ENCODE data around the gene RCC2.

Gene RCC2

GRCh38 chr1:17360272-17360956 is 79.1 kb downstream of the RCC2 start:
- H3K9me3 ChIP-seq (ENCODE audit: severe bottlenecking) = peaks cover 2% of the 10 kb centered on the region
- ATAC-seq (ENCODE audit: low read depth) = no peak

GRCh38 chr1:17359808-17360207 is 79.7 kb downstream of the RCC2 start:
- TF ChIP-seq CTCF (IDR thresholded peaks at IDR 0.05; ENCODE audit: poor library complexity, severe bottlenecking) = no peak
- no peak overlapping the region for H3K4me3 ChIP-seq (ENCODE audit: severe bottlenecking)
- no peaks in the 10 kb centered on the region for H3K4me1 ChIP-seq (ENCODE audit: insufficient read depth, poor library complexity, severe bottlenecking)
- H3K9me3 ChIP-seq (ENCODE audit: severe bottlenecking) = peaks cover 2% of the 10 kb centered on the region
- DNase-seq (ENCODE audit: low spot score) (no peak), ATAC-seq (ENCODE audit: low read depth) (no peak)
- H3K27me3 ChIP-seq (ENCODE audit: insufficient read depth, poor library complexity, severe bottlenecking) = no peaks in the 10 kb centered on the region
- H3K27ac ChIP-seq (ENCODE audit: poor library complexity, severe bottlenecking) = no peak overlapping the region
- no peaks in the 10 kb centered on the region for H3K36me3 ChIP-seq (ENCODE audit: low read depth)

More at GRCh38 chr1:17360272-17360956, 79.1 kb downstream of the RCC2 start:
- no peaks in the 10 kb centered on the region for H3K36me3 ChIP-seq (ENCODE audit: low read depth)
- peaks cover 3% of the 10 kb centered on the region for H3K4me1 ChIP-seq (ENCODE audit: insufficient read depth, poor library complexity, severe bottlenecking)
- no peak for TF ChIP-seq CTCF (IDR thresholded peaks at IDR 0.05; ENCODE audit: poor library complexity, severe bottlenecking)
- H3K4me3 ChIP-seq (ENCODE audit: severe bottlenecking) = no peak overlapping the region
- H3K27ac ChIP-seq (ENCODE audit: poor library complexity, severe bottlenecking) = no peak overlapping the region
- no peak for DNase-seq (ENCODE audit: low spot score)
- H3K27me3 ChIP-seq (ENCODE audit: insufficient read depth, poor library complexity, severe bottlenecking) = no peaks in the 10 kb centered on the region

- no peak for DNase-seq (ENCODE audit: low spot score)
- Histone ChIP-seq H3K27ac (ENCODE audit: poor library complexity, severe bottlenecking) (no peak overlapping the region), H3K4me1 (ENCODE audit: insufficient read depth, poor library complexity, severe bottlenecking) (no peaks in the 10 kb centered on the region), H3K27me3 (ENCODE audit: insufficient read depth, poor library complexity, severe bottlenecking) (no peaks in the 10 kb centered on the region), H3K4me3 (ENCODE audit: severe bottlenecking) (no peak overlapping the region), H3K9me3 (ENCODE audit: severe bottlenecking) (no peaks in the 10 kb centered on the region), H3K36me3 (ENCODE audit: low read depth) (no peaks in the 10 kb centered on the region)
- no peak for TF ChIP-seq CTCF (IDR thresholded peaks at IDR 0.05; ENCODE audit: poor library complexity, severe bottlenecking)
- ATAC-seq (ENCODE audit: low read depth) = no peak
These were observed 80.4 kb downstream of the RCC2 start for GRCh38 chr1:17359031-17359430.

GRCh38 chr1:17358557-17358956 is 80.9 kb downstream of the RCC2 start:
- no peak overlapping the region for H3K4me3 ChIP-seq (ENCODE audit: severe bottlenecking)
- TF ChIP-seq CTCF (IDR thresholded peaks at IDR 0.05; ENCODE audit: poor library complexity, severe bottlenecking) = no peak
- no peak overlapping the region for H3K27ac ChIP-seq (ENCODE audit: poor library complexity, severe bottlenecking)
- no peaks in the 10 kb centered on the region for H3K9me3 ChIP-seq (ENCODE audit: severe bottlenecking)
- DNase-seq (ENCODE audit: low spot score) (no peak), ATAC-seq (ENCODE audit: low read depth) (no peak)
- H3K36me3 ChIP-seq (ENCODE audit: low read depth) = no peaks in the 10 kb centered on the region
- no peaks in the 10 kb centered on the region for H3K4me1 ChIP-seq (ENCODE audit: insufficient read depth, poor library complexity, severe bottlenecking)
- no peaks in the 10 kb centered on the region for H3K27me3 ChIP-seq (ENCODE audit: insufficient read depth, poor library complexity, severe bottlenecking)
